Thoracic aorta (tissue), 2 donors: ENCODE measurements around the gene KNTC1. TPM values are rescaled to one million over a fixed set of nuclear protein-coding genes. Genes with fewer than 3 reads are reported as not detected.

ENCODE experiments used
- ATAC-seq: fragments of 150-250 bp; one replicate; pipeline ENCODE4 v1.8.0; 2017; ENCODE audit warnings: low read depth; ENCODE audit not compliant: insufficient number of reproducible peaks, low FRiP score
- DNase-seq: peaks from one replicate; pipeline ENCODE4 v3.0.0-alpha.2; 2020; ENCODE audit warnings: low spot score
- H3K27ac ChIP-seq, 2 donors: fragments of 200-600 bp; sonication (generic); 1 replicate in 1 of 2; 2 replicates in 1 of 2; pipeline ENCODE4 v1.5.1; 2016; ENCODE audit warnings: mild to moderate bottlenecking in 2 of 2, moderate library complexity in 2 of 2
- H3K27me3 ChIP-seq: fragments of 200-600 bp; sonication (generic); replicated peaks from 2 replicates; pipeline ENCODE4 v1.6.0; 2016; ENCODE audit warnings: mild to moderate bottlenecking; ENCODE audit not compliant: insufficient read depth
- H3K36me3 ChIP-seq: fragments of 200-600 bp; sonication (generic); one replicate; pipeline ENCODE4 v1.5.1; 2016
- H3K4me1 ChIP-seq, 2 donors: fragments of 200-600 bp; sonication (generic); 1 replicate in 1 of 2; 2 replicates in 1 of 2; pipeline versions ENCODE4 v1.5.1 to v1.6.0; 2016; ENCODE audit warnings: low read depth in 2 of 2, mild to moderate bottlenecking in 1 of 2; ENCODE audit not compliant: control insufficient read depth in 1 of 2
- H3K4me3 ChIP-seq: fragments of 200-600 bp; sonication (generic); 2 replicates; pipeline ENCODE4 v1.5.1; 2016; ENCODE audit warnings: mild to moderate bottlenecking
- H3K9me3 ChIP-seq: fragments of 200-600 bp; sonication (generic); 2 replicates; pipeline ENCODE4 v1.5.1; 2016
- CTCF ChIP-seq: fragments of 200-600 bp; sonication (generic); IDR thresholded peaks from one replicate; pipeline ENCODE4 v1.5.1; 2019; ENCODE audit warnings: antibody characterized with exemption
- total RNA-seq, 2 donors: library from RNA; depleted of rRNA; stranded (reverse); fragments of >200 nt; gene quantifications; one replicate each; pipeline versions ENCODE4 v1.1.0 to v1.2.3, GENCODE V29; 2016

The KNTC1 gene
- total RNA-seq, 2 donors from 2014 or later = 11.4 to 24.4 TPM

GRCh38 chr12:122519418-122519817, 7.6 kb upstream of the KNTC1 start:
- no peak for ATAC-seq
- no peak for TF ChIP-seq CTCF
- no peak overlapping the region for H3K4me3 ChIP-seq
- H3K27ac ChIP-seq = no peak overlapping the region
- peaks cover 64% of the 10 kb centered on the region for H3K36me3 ChIP-seq
- no peaks in the 10 kb centered on the region for H3K27me3 ChIP-seq
- no peak for DNase-seq
- peaks cover 18 to 31% of the 10 kb centered on the region in 2 donors for H3K4me1 ChIP-seq
- no peaks in the 10 kb centered on the region for H3K9me3 ChIP-seq

- H3K36me3 ChIP-seq = peaks cover 56% of the 10 kb centered on the region
Measured at GRCh38 chr12:122520676-122521075, 6.4 kb upstream of the KNTC1 start.

GRCh38 chr12:122523280-122523679, 3.8 kb upstream of the KNTC1 start:
- H3K27ac ChIP-seq = no peak overlapping the region
- no peak for TF ChIP-seq CTCF
- DNase-seq (no peak), ATAC-seq (no peak)
- H3K27me3 ChIP-seq = no peaks in the 10 kb centered on the region
- peak overlapping the region; percentile 70 for H3K4me3 ChIP-seq
- H3K4me1 ChIP-seq = peaks cover 29 to 51% of the 10 kb centered on the region in 2 donors
- H3K9me3 ChIP-seq = no peaks in the 10 kb centered on the region
- H3K36me3 ChIP-seq = peaks cover 30% of the 10 kb centered on the region

More at GRCh38 chr12:122520676-122521075, 6.4 kb upstream of the KNTC1 start:
- Histone ChIP-seq H3K27ac (no peak overlapping the region), H3K27me3 (no peaks in the 10 kb centered on the region), H3K4me1 (peaks cover 25 to 41% of the 10 kb centered on the region in 2 donors), H3K4me3 (no peak overlapping the region), H3K9me3 (no peaks in the 10 kb centered on the region)
- DNase-seq (no peak), ATAC-seq (no peak)
- no peak for TF ChIP-seq CTCF

- Histone ChIP-seq H3K4me3 (peak overlapping the region; percentile 70), H3K27me3 (no peaks in the 10 kb centered on the region), H3K9me3 (no peaks in the 10 kb centered on the region), H3K27ac (peak overlapping the region in 1 of 2 donors; percentile 62), H3K4me1 (peaks cover 29 to 51% of the 10 kb centered on the region in 2 donors), H3K36me3 (peaks cover 22% of the 10 kb centered on the region)
- no peak for TF ChIP-seq CTCF
- ATAC-seq = no peak
- no peak for DNase-seq
Measured at GRCh38 chr12:122523846-122524718, 3.0 kb upstream of the KNTC1 start.

- Histone ChIP-seq H3K27ac (peak overlapping the region in 1 of 2 donors; percentile 1), H3K36me3 (no peaks in the 10 kb centered on the region), H3K27me3 (no peaks in the 10 kb centered on the region), H3K4me1 (peaks cover 23 to 39% of the 10 kb centered on the region in 2 donors), H3K9me3 (no peaks in the 10 kb centered on the region), H3K4me3 (peak overlapping the region; percentile 92)
- ATAC-seq = no peak
- DNase-seq = no peak
- TF ChIP-seq CTCF = no peak
Measured at GRCh38 chr12:122527478-122527944, 462 bp downstream of the KNTC1 start.
